ENCODE measurements around the gene C10orf67.

DNA sequence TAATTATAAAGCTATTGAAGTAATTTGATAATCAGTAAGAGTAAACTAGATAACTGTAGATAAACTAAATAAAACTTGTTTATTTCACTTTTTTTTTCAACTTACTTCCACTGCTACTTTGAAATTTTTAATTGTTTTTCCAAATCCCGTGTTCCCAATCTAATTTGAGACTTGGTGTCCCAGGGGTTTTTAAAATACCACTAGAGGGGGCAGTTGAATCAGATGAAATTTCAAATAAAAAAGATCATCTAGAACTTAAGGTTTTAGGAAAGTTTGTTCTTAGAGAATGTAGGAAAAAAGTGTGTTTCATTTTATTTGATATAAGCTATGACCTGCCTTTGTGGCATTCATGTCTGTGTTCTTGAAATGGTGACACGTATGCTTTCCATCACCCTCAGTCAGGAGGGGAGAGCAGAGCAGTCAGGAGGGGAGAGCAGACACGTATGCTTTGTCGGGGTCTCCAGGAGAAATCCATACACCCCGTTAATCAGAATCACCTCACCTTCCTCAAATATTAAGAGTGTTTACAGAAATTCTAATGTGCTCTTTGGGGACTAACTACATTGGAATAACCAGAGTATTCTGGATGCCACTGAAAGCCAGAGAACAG lies 49.9 kb downstream of the C10orf67 start:
- TF ChIP-seq, protein P1, sequence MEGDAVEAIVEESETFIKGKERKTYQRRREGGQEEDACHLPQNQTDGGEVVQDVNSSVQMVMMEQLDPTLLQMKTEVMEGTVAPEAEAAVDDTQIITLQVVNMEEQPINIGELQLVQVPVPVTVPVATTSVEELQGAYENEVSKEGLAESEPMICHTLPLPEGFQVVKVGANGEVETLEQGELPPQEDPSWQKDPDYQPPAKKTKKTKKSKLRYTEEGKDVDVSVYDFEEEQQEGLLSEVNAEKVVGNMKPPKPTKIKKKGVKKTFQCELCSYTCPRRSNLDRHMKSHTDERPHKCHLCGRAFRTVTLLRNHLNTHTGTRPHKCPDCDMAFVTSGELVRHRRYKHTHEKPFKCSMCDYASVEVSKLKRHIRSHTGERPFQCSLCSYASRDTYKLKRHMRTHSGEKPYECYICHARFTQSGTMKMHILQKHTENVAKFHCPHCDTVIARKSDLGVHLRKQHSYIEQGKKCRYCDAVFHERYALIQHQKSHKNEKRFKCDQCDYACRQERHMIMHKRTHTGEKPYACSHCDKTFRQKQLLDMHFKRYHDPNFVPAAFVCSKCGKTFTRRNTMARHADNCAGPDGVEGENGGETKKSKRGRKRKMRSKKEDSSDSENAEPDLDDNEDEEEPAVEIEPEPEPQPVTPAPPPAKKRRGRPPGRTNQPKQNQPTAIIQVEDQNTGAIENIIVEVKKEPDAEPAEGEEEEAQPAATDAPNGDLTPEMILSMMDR (IDR thresholded peaks at IDR 0.05; ENCODE audit: low read depth, low read length) = peak; percentile 8
- no peak for TF ChIP-seq POLR2A (IDR thresholded peaks at IDR 0.05; ENCODE audit: extremely low read depth, insufficient read length)
- TF ChIP-seq, protein P2, sequence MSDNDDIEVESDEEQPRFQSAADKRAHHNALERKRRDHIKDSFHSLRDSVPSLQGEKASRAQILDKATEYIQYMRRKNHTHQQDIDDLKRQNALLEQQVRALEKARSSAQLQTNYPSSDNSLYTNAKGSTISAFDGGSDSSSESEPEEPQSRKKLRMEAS (IDR thresholded peaks at IDR 0.05; ENCODE audit: low read depth, low read length) = no peak

Measured in NB4 (cell line).